SU-DHL-6 (cell line): ENCODE results near the gene OR5B21.

Experiments used
- H2AFZ ChIP-seq: fragments of 200-600 bp; sonication (generic); 2 replicates; pipeline ENCODE4 v1.6.1; 2014; ENCODE audit warnings: low read depth, mild to moderate bottlenecking, moderate library complexity, mixed read lengths, antibody characterized with exemption, low read length; ENCODE audit not compliant: severe bottlenecking
- H3F3A ChIP-seq: fragments of 200-600 bp; shearing (Covaris generic); 2 replicates; pipeline ENCODE4 v1.6.0; 2016; ENCODE audit warnings: antibody characterized with exemption, mild to moderate bottlenecking; ENCODE audit not compliant: insufficient read depth
- H3K27ac ChIP-seq: fragments of 200-600 bp; sonication (generic); 2 replicates; pipeline ENCODE4 v1.5.1; 2016; ENCODE audit warnings: low read depth, mild to moderate bottlenecking, low read length, moderate library complexity, mixed read lengths
- H3K27me3 ChIP-seq: fragments of 200-600 bp; sonication (generic), shearing (Covaris generic); 2 replicates; pipeline ENCODE4 v1.6.0; 2014; ENCODE audit warnings: mild to moderate bottlenecking, low read length
- H3K36me3 ChIP-seq: fragments of 200-600 bp; sonication (generic); 2 replicates; pipeline ENCODE4 v1.6.1; 2014; ENCODE audit warnings: mild to moderate bottlenecking, low read length, mixed read lengths
- H3K4me2 ChIP-seq: fragments of 300-600, 200-600 bp; shearing (Covaris generic), sonication (generic); 2 replicates; pipeline ENCODE4 v1.6.0; 2014; ENCODE audit warnings: low read length, low read depth, mild to moderate bottlenecking; ENCODE audit not compliant: poor library complexity, severe bottlenecking
- H3K4me3 ChIP-seq: fragments of 200-600 bp; sonication (generic); 2 replicates; pipeline ENCODE4 v1.5.1; 2014; ENCODE audit warnings: antibody characterized with exemption, low read length, mild to moderate bottlenecking, mixed read lengths; ENCODE audit not compliant: insufficient read depth, poor library complexity, severe bottlenecking
- H3K79me2 ChIP-seq: fragments of 200-600 bp; sonication (generic); 2 replicates; pipeline ENCODE4 v1.6.1; 2014; ENCODE audit warnings: mild to moderate bottlenecking, low read length, moderate library complexity; ENCODE audit not compliant: insufficient read depth
- H3K9ac ChIP-seq: fragments of 200-600 bp; sonication (generic); 2 replicates; pipeline ENCODE4 v1.7.0; 2014; ENCODE audit warnings: mild to moderate bottlenecking, low read length
- H3K9me2 ChIP-seq: fragments of 200-600 bp; sonication (generic); replicated peaks from 2 replicates; pipeline ENCODE4 v1.6.1; 2014; ENCODE audit warnings: low read length; ENCODE audit not compliant: insufficient read depth
- H3K9me3 ChIP-seq: fragments of 200-600 bp; sonication (generic); 2 replicates; pipeline ENCODE4 v1.6.1; 2014; ENCODE audit warnings: low read length, mixed read lengths; ENCODE audit not compliant: insufficient read depth
- H4K20me1 ChIP-seq: fragments of 200-600 bp; sonication (generic); 2 replicates; pipeline ENCODE4 v1.6.1; 2014; ENCODE audit warnings: low read depth, mild to moderate bottlenecking, antibody characterized with exemption, low read length, moderate library complexity, mixed read lengths
- EZH2phosphoT487 ChIP-seq: fragments of 200-600 bp; sonication (generic), shearing (Covaris generic); conservative IDR thresholded peaks from 2 replicates; pipeline ENCODE4 v1.6.1; 2018; ENCODE audit warnings: mild to moderate bottlenecking, antibody characterized with exemption, low read length, moderate library complexity, mixed read lengths
- TF ChIP-seq, protein P1 (sequence below): fragments of 200-600 bp; sonication (generic); IDR thresholded peaks from one replicate; pipeline ENCODE4 v1.5.1; 2017; ENCODE audit warnings: antibody characterized with exemption, mild to moderate bottlenecking, low read length, moderate library complexity; ENCODE audit not compliant: insufficient read depth, poor library complexity, severe bottlenecking

Gene OR5B21

GRCh38 chr11:58487170-58487569 lies 20.7 kb downstream of the OR5B21 start:
- H3K27ac ChIP-seq, result no peak overlapping the region
- no peak overlapping the region for H2AFZ ChIP-seq
- no peaks in the 10 kb centered on the region for H3K36me3 ChIP-seq
- H3K9me2 ChIP-seq, result no peaks in the 10 kb centered on the region
- no peak overlapping the region for H3K4me2 ChIP-seq
- H4K20me1 ChIP-seq, result no peaks in the 10 kb centered on the region
- no peak overlapping the region for H3K9ac ChIP-seq
- H3K79me2 ChIP-seq, result no peaks in the 10 kb centered on the region
- no peaks in the 10 kb centered on the region for H3K27me3 ChIP-seq
- no peak overlapping the region for H3K4me3 ChIP-seq
- no peaks in the 10 kb centered on the region for H3K9me3 ChIP-seq
- TF ChIP-seq, protein P1, sequence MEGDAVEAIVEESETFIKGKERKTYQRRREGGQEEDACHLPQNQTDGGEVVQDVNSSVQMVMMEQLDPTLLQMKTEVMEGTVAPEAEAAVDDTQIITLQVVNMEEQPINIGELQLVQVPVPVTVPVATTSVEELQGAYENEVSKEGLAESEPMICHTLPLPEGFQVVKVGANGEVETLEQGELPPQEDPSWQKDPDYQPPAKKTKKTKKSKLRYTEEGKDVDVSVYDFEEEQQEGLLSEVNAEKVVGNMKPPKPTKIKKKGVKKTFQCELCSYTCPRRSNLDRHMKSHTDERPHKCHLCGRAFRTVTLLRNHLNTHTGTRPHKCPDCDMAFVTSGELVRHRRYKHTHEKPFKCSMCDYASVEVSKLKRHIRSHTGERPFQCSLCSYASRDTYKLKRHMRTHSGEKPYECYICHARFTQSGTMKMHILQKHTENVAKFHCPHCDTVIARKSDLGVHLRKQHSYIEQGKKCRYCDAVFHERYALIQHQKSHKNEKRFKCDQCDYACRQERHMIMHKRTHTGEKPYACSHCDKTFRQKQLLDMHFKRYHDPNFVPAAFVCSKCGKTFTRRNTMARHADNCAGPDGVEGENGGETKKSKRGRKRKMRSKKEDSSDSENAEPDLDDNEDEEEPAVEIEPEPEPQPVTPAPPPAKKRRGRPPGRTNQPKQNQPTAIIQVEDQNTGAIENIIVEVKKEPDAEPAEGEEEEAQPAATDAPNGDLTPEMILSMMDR, result no peak
- no peak for TF ChIP-seq EZH2phosphoT487
- no peaks in the 10 kb centered on the region for H3F3A ChIP-seq

- no peaks in the 10 kb centered on the region for H3K9me3 ChIP-seq
- H3K4me2 ChIP-seq, result no peak overlapping the region
- H3K27ac ChIP-seq, result no peak overlapping the region
- no peaks in the 10 kb centered on the region for H3K27me3 ChIP-seq
- no peak overlapping the region for H2AFZ ChIP-seq
- TF ChIP-seq, protein P1, result no peak
- TF ChIP-seq EZH2phosphoT487, result no peak
- H3F3A ChIP-seq, result no peaks in the 10 kb centered on the region
- H4K20me1 ChIP-seq, result no peaks in the 10 kb centered on the region
- no peaks in the 10 kb centered on the region for H3K36me3 ChIP-seq
- no peaks in the 10 kb centered on the region for H3K9me2 ChIP-seq
- H3K4me3 ChIP-seq, result no peak overlapping the region
- H3K9ac ChIP-seq, result no peak overlapping the region
- H3K79me2 ChIP-seq, result no peaks in the 10 kb centered on the region
Measured at GRCh38 chr11:58485961-58486360, 21.9 kb downstream of the OR5B21 start.

DNA sequence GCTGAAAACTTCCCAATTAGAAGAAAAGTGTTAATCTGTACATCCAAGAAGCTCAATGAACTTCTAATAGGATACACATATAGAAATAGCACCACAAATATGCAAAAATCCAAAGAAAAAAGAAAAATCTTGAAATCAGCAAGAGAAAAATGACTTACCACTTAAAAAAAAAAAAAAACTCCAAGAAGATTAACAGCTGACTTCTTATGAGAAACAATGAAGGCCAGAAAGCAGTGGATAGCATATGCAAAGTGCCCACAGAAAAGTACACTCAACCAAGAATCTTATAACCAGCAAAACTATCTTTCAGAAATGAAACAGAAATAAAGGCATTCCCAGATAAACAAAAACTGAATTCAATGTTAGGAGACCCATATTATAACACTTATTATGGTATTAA lies 36.0 kb downstream of the OR5B21 start:
- Histone ChIP-seq H3K4me3 (no peak overlapping the region), H3K27ac (no peak overlapping the region), H3K36me3 (no peaks in the 10 kb centered on the region), H3F3A (no peaks in the 10 kb centered on the region), H3K9me3 (peaks cover 8% of the 10 kb centered on the region; the same call in 1 of the 2 replicates), H2AFZ (no peak overlapping the region), H3K4me2 (no peak overlapping the region), H3K79me2 (no peaks in the 10 kb centered on the region), H3K9me2 (no peaks in the 10 kb centered on the region), H4K20me1 (no peaks in the 10 kb centered on the region), H3K9ac (no peak overlapping the region), H3K27me3 (no peaks in the 10 kb centered on the region)
- no peak for TF ChIP-seq EZH2phosphoT487
- TF ChIP-seq, protein P1, result no peak

GRCh38 chr11:58466293-58466692 lies 41.6 kb downstream of the OR5B21 start:
- no peaks in the 10 kb centered on the region for H3K79me2 ChIP-seq
- no peaks in the 10 kb centered on the region for H3K36me3 ChIP-seq
- H3K27me3 ChIP-seq, result no peaks in the 10 kb centered on the region
- H3K9me2 ChIP-seq, result no peaks in the 10 kb centered on the region
- H3K4me3 ChIP-seq, result no peak overlapping the region
- H4K20me1 ChIP-seq, result no peaks in the 10 kb centered on the region
- H3K4me2 ChIP-seq, result no peak overlapping the region
- H3K9me3 ChIP-seq, result no peaks in the 10 kb centered on the region
- H3K9ac ChIP-seq, result no peak overlapping the region
- no peaks in the 10 kb centered on the region for H3F3A ChIP-seq
- H2AFZ ChIP-seq, result no peak overlapping the region
- TF ChIP-seq EZH2phosphoT487, result no peak
- TF ChIP-seq, protein P1, result no peak
- H3K27ac ChIP-seq, result no peak overlapping the region
